Stimulated activated CD8-positive, alpha-beta memory T cell treated with anti-CD3 and anti-CD28 coated beads, Interleukin-12 subunit alpha, Interleukin-12 subunit beta, amount 100 ng/mL, for 24 hours (primary cell): ENCODE results near the gene KCNH5.

Experiments used
- DNase-seq: peaks from one replicate; pipeline ENCODE4 v3.0.0-alpha.2; 2020; ENCODE audit errors: extremely low read depth

Gene KCNH5

GRCh38 chr14:63045234-63045611 is at the start of gene KCNH5:
TSS of gene KCNH5 (minus strand) at chr14:63045458. CDS start at chr14:63045186, 272 bp downstream.
- DNase-seq: no peak

GRCh38 chr14:63091394-63091996 is 46.2 kb upstream of the KCNH5 start:
- no peak for DNase-seq

- no peak for DNase-seq
These were observed 43.6 kb upstream of the KCNH5 start for GRCh38 chr14:63088865-63089264.

GRCh38 chr14:63078569-63078968 is 33.3 kb upstream of the KCNH5 start:
- DNase-seq: no peak

- DNase-seq: no peak
These were observed 31.2 kb upstream of the KCNH5 start for GRCh38 chr14:63076488-63076887.

- no peak for DNase-seq
These were observed 10.4 kb upstream of the KCNH5 start for GRCh38 chr14:63055631-63056030.

GRCh38 chr14:63051992-63052391 is 6.7 kb upstream of the KCNH5 start:
- no peak for DNase-seq

- no peak for DNase-seq
These were observed 6.0 kb upstream of the KCNH5 start for GRCh38 chr14:63051301-63051700.

- DNase-seq: no peak
These were observed 5.4 kb upstream of the KCNH5 start for GRCh38 chr14:63050694-63051093.

- no peak for DNase-seq
These were observed 1.3 kb upstream of the KCNH5 start for GRCh38 chr14:63046339-63047268.

GRCh38 chr14:63045612-63046320 is 508 bp upstream of the KCNH5 start:
- no peak for DNase-seq

GRCh38 chr14:63039866-63040265 is 5.4 kb downstream of the KCNH5 start:
- DNase-seq: no peak

GRCh38 chr14:63032641-63033040 is 12.6 kb downstream of the KCNH5 start:
- no peak for DNase-seq

- no peak for DNase-seq
These were observed 13.2 kb downstream of the KCNH5 start for GRCh38 chr14:63032076-63032475.

GRCh38 chr14:63030113-63030512 is 15.1 kb downstream of the KCNH5 start:
- no peak for DNase-seq

GRCh38 chr14:63027719-63028118 is 17.5 kb downstream of the KCNH5 start:
- DNase-seq: no peak

- no peak for DNase-seq
These were observed 18.8 kb downstream of the KCNH5 start for GRCh38 chr14:63026491-63026890.

- no peak for DNase-seq
These were observed 30.6 kb downstream of the KCNH5 start for GRCh38 chr14:63014621-63015020.

GRCh38 chr14:63012171-63012570 is 33.1 kb downstream of the KCNH5 start:
- DNase-seq: no peak

GRCh38 chr14:63011623-63012022 is 33.6 kb downstream of the KCNH5 start:
- no peak for DNase-seq

- no peak for DNase-seq
These were observed 35.8 kb downstream of the KCNH5 start for GRCh38 chr14:63009495-63009894.

GRCh38 chr14:63006531-63006930 is 38.7 kb downstream of the KCNH5 start:
- DNase-seq: no peak

GRCh38 chr14:62994096-62994495 is 51.2 kb downstream of the KCNH5 start:
- DNase-seq: no peak
